D721Med (cell line): ENCODE data around the gene TMEM145.
"Not testable (repeated sequence)": the region's sequence is repeated elsewhere in the genome, so short reads cannot be mapped to it uniquely, and the experiment has no call there.

ENCODE experiments used
- DNase-seq: peaks from one replicate; pipeline ENCODE4 v3.0.0; 2011; ENCODE audit warnings: low spot score; ENCODE audit not compliant: insufficient read length
- FAIRE-seq: peaks from 2 replicates; lab custom pipeline; 2011; peaks lifted over from hg19 to GRCh38; lab: Jason Lieb, UNC
- CTCF ChIP-seq: IDR thresholded peaks from 2 replicates; pipeline ENCODE4 v1.5.1; 2012; ENCODE audit warnings: mild to moderate bottlenecking, control low read depth; ENCODE audit not compliant: insufficient read depth; ENCODE audit errors: missing control alignments

Gene TMEM145

GRCh38 chr19:42313096-42313839, at the start of gene TMEM145:
Gene TMEM145 (plus strand): TSS chr19:42313309. CDS start chr19:42313377, 68 bp downstream.
- peak; percentile 91 for DNase-seq
- no peak for FAIRE-seq
- TF ChIP-seq CTCF = peak; percentile 8

- DNase-seq, FAIRE-seq: not testable (repeated sequence)
Observed at GRCh38 chr19:42266105-42266504, 47.0 kb upstream of the TMEM145 start.

GRCh38 chr19:42266928-42267603, 46.0 kb upstream of the TMEM145 start:
- not testable (repeated sequence) for DNase-seq, FAIRE-seq

- DNase-seq (no peak), FAIRE-seq (no peak)
- TF ChIP-seq CTCF = no peak
Observed at GRCh38 chr19:42267644-42268141, 45.4 kb upstream of the TMEM145 start.

GRCh38 chr19:42268142-42268703, 44.9 kb upstream of the TMEM145 start:
- no peak for FAIRE-seq
- DNase-seq = no peak
- TF ChIP-seq CTCF = no peak

- FAIRE-seq = peak; percentile 87
- TF ChIP-seq CTCF = no peak
Observed at GRCh38 chr19:42268704-42269477, 44.2 kb upstream of the TMEM145 start, which contains the start of gene CIC. Gene CIC (plus strand): TSS chr19:42269252. CDS start chr19:42271784, 2,532 bp downstream.

GRCh38 chr19:42269478-42270345, 43.4 kb upstream of the TMEM145 start:
- TF ChIP-seq CTCF = no peak
- DNase-seq (no peak), FAIRE-seq (no peak)

More at GRCh38 chr19:42268704-42269477, 44.2 kb upstream of the TMEM145 start, which contains the start of gene CIC:
- peak; percentile 94 for DNase-seq
